ENCODE data around the gene ABTB2.

- TF ChIP-seq CTCF (IDR thresholded peaks at IDR 0.05) = no peak
- TF ChIP-seq POLR2A (IDR thresholded peaks at IDR 0.05) = no peak
- no peak for TF ChIP-seq EP300 (IDR thresholded peaks at IDR 0.05)
These were observed 195.0 kb downstream of the ABTB2 start for GRCh38 chr11:34162856-34163255.

Measured in tibial nerve (tissue), 4 donors.